GM19468 (cell line): ENCODE measurements around the gene FCMR.

Experiments used
- ATAC-seq: cut with Tn5 transposase; IDR thresholded peaks from one replicate; pipeline ENCODE4 v1.9.1; 2021; ENCODE audit warnings: mild to moderate bottlenecking, moderate library complexity, moderate number of reproducible peaks; ENCODE audit not compliant: unreplicated experiment; ENCODE audit errors: extremely low read depth

The FCMR gene

DNA sequence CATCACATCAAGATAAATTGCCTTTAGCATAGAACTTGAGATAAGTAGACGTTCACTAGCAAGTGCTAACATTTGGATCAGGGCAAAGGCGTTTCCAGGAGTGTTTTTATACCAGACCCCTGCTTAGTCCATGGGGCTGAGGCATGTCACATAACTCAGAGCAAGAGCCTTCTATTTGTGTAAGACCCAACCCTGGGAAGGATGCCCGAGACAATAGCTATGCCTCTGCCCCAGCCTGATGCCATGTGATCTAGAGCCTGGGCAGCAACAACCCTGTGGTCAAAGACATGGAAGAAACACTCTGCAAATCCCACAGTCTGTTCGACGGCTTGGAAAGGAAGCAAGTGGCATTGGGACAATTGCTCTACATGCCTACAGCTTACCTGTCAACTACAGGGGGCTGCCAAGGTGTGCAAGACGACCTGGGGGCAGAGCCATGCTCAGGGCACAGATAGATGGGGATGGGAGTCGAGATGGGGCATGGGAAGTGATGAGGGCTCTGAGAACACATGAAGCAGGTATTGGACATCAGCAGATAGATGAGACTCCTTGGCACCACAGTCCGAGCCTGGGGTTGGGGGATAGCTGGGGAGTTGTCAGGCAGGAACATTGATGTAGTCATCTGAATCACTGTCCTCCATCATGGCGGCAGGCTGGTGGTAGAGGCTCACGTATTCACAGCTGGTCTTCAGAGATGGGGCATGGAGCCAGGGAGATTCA is 17.2 kb downstream of the FCMR start:
- no peak for ATAC-seq

DNA sequence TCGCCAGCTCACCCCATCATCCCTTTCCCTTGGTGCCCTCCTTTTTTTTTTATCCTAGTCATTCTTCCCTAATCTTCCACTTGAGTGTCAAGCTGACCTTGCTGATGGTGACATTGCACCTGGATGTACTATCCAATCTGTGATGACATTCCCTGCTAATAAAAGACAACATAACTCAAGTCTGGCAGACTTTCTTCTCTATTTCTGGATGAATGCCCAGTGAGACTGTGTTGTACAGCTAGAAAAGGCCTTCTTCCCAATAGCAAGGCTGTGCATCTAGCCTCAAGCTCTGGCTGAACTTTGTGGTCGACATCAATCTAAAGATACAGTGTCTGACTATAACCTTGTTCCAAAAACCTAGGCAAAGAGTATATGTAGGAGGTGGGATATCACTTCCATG is 18.1 kb downstream of the FCMR start:
- ATAC-seq: no peak

DNA sequence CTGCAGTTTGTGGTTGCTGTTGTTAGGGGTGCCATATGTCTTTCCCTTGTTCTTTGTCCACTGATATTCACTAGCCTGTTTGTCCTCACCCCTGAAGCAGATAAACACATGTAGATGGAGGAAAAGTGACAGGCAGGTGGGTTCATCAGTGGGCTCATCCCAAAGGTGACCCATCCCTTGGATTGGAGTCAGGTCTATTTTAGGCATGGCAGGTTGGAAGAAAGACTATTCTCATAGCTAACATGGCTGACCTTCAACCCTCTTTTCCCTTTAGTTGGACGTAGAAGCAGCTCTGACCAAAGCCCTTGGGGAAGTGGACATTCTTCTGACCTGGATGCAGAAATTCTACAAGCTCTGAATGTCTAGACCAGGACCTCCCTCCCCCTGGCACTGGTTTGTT is 19.0 kb downstream of the FCMR start:
- no peak for ATAC-seq

DNA sequence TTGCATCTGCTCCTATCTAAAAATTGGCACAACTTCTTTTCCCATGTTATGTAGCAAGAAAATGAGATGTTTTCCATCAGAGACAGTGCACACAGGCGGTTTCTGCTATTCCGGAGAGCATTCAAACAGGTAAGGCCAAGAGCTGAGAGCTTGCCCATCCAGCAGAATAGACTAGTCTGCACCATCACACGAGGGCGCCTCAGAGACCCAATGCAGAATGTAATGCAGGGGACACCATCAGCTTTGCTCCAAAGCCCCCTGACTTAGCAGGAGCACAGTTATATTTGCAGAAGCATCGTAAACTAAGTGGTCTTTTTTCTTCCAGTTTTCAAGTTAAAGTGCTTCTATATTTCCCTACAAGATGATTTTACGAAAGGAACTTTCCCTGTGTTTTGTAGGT is 19.8 kb downstream of the FCMR start:
- no peak for ATAC-seq

DNA sequence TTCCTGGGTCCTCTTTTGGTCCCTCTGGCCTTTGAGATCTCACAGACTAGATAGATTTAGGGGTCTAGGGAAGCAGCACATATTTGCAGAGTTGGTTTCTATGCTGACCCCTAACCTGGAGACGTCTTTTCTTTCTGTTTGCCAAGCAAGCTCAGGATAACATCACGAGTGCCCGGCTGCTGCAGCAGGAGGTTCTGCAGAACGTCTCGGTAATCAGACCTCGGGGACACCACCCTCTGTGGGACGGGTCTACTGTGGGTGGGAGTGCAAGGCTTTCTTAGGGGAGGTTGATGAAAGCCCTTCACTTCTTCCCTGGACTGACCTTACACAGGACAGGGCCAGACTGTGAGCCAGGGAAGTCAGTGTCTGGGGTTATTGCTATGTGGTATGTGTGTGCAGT is 21.6 kb downstream of the FCMR start:
- ATAC-seq: no peak

DNA sequence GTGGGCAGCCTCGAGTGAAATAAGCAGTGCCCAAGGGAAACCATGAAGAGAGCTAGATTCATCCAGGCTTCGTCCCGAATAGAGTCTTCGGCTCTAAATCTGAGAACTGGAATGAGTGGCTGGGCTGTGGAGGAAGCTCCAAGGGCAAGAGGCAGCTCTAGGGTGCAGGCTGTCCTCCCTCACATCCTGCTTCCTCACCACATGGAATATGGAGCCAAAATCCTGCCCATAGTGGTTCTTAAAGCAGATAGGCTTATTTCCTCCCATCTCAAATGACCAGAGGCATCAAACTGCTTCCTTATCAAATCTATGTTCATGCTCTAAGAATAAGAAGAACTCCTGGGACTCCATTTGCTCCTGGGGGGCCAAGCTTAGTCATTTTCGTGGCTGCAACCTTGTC is 22.0 kb downstream of the FCMR start:
- ATAC-seq: no peak

DNA sequence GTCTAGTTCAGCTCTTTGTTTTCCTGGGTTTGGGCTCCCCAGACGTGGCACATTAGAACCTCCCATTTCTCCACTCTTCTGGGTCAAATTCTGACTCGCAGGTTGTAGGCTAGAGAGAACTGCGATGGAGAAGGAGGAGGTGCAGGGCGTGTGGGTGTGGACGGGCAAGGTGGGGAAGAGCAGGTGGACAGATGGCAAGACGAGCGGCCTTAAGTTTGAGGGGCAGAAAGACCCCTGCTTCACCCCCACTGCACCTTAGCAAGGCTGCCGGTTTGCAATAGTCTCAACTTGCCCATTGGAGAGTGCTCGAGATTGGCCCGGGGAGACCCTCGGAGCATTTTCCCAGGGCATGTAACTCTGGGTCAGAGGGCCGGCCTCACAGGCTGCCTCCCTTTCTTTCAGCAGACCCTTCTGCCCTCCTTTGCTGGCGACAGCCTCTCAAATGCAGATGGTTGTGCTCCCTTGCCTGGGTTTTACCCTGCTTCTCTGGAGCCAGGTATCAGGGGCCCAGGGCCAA is 22.8 kb downstream of the FCMR start:
- no peak for ATAC-seq

DNA sequence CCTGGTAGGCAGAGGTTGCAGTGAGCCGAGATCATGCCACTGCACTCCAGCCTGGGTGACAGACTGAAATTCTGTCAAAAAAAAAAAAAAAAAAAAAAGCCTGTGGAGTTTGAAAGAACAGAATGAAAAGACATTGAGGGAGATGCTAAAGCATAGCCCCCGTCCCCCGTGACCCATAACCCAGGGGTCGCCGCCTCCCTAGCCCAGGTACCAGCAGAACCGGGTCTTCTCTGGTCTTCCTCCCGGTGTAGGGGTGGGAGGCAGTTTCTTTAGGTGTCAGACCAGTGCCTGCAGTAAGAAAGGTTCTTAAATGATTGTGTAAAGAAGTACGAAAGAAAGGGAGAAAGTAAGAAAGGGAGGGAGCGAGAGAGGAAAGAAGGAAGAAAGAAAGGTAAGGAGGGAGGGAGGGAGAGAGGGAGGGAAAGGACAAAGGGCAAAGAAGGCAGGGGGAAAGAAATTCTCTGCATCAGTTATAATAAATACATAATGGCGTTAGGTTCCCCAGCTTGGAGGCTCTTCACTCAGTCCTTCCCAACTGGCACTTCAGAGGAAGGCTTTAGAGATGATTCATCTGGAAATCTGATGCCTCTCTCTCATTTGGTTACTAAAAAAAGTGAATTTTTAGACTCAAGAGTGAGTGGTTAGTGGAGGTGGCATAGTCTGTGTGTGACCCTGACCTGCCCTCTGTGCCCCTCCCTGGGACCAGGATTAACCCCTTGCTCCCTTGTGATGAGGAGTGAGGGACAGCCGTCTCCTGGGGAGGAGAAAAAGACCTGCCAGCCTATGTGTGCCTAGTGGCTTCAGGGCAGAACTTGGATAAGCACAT is 23.4 kb downstream of the FCMR start:
- ATAC-seq: no peak

DNA sequence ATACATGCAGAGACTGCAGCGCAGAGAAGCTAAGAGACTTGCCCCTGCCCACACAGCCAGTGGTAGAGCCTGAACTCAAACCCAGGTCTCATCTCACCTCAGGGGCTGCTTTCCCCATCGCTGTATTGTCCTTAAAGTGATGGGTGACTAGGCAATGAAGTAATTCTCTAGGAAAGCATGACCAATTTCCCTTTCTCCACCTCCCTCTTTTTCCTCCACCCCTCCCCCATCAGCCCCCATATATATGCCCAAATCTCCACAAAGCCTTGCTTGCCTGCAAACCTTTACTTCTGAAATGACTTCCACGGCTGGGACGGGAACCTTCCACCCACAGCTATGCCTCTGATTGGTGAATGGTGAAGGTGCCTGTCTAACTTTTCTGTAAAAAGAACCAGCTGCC is 24.6 kb downstream of the FCMR start, which contains the start of gene IL24:
Gene IL24 (plus strand): TSS at position 269 of the 400 bp plus-strand sequence. CDS start 390 bp downstream, outside the sequence.
- no peak for ATAC-seq

DNA sequence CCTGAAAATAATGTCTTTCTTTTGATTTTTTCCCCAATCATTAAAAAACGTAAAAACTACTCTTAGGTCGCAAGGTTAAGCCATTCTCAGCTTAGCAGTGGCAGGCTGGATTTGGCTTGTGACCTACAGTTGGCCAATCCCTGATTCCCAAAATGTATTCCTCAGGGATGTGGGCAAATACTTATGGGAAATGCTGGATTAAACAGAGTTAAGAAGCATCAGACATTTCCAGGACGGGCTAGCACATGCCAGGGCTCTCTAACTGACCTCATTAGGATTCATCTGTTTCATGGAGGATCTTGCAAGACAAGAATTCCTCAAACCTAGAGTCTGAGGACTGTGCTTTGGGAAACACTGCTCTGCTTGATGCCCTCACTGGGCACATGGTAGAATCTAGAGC is 25.5 kb downstream of the FCMR start:
- no peak for ATAC-seq

DNA sequence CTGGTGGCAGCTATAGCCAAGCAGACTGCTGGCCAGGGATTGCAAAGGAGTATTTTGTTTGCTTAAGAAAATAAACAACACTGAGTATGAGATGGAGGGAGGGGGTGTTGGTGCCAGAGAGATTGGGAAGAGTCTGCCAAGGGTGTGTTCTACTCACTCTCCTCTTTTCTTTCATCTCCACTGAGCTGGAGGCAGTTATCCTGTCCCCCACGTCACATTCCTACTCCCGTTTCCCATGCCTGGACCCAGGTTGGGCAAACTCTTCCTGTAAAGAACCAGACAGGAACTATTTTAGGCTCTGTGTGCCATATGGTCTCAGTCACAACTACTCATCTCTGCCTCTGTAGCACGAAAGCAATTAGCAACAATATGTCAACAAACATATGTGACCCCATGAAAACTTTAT is 25.9 kb downstream of the FCMR start:
- ATAC-seq: no peak

DNA sequence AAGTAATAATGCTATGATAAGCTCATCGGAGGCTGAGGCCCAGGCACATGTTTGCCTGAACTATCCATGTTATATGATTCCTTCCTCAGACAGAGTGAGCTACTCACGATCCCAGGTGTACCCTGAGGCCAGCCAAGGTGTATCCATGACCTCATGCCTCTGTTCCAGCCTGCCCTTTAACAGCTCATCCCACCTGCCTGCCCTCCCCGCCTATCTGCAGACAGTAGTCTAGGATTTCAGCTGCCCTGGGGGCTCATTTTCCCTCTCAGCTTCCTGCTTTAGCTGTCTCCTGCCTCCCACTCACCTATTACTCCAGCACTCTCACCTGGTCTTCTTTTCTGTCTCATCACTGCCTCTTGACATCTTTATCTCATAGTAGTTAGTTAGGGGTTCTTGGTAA is 26.4 kb downstream of the FCMR start:
- ATAC-seq: no peak

DNA sequence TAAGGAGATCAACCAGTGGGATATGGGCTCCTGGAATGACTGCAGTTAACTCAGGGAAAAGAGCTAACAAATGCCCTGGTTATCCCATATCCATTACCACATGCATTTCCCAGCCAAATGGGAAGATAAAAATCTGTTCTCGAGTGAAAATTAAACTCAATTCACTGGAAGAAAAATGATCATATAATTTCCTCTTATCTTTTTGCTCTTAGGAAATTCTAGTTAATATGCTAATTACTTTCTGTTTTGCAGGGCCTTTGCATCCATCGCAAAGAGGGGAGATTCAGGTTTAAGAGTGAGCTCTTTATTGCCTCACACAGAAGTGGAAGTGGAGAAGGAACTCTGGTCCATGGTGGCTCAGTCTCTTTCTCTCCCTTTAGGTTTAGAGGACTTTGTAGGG is 28.4 kb downstream of the FCMR start:
- ATAC-seq: no peak

DNA sequence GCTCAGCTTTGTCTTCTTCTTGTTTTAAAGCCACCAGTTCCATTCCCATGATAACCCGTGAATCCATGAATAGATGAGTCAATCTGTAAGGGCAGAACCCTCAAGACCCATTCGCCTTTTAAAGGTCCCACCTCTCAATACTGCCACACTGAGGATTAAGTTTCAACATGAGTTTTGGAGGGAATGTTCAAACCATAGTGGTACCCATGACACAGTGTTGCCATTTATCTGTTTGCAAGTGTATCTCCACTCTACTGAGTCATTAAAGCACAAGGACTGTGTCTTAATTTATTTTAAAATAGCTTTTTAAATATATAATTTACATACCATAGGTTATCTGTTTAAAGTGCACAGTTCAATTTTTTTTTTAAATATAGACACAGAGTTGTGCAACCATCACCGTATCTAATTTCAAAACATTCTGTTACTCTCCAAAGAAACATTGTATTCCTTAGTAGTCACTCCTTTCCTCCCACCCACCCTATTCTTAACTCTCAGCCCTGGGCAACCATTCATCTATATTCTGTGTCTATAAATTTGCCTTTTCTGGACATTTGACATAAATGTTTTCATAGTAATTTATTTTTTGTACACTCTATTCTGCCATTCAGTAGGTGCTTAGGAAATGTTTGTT is 29.3 kb downstream of the FCMR start:
- ATAC-seq: no peak

DNA sequence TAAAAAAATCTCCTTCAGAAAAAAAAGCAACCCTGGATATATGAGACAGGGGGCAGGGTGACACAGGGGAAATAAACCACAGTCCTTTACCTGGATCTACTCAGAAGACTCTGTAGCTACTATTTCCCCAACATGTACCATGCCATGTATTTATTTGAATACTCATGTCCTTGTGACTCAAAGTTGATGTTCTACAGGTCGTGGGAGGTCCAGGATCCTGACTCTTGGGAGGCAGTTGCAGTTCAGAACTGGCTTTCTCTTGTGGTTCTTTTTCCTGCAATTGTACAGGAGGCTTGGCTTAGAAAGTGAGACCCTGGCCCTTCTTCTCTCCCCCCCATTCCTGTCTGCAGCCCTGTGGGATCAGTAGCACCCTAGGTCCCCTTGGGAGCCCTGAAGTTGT is 30.3 kb downstream of the FCMR start:
- ATAC-seq: no peak

DNA sequence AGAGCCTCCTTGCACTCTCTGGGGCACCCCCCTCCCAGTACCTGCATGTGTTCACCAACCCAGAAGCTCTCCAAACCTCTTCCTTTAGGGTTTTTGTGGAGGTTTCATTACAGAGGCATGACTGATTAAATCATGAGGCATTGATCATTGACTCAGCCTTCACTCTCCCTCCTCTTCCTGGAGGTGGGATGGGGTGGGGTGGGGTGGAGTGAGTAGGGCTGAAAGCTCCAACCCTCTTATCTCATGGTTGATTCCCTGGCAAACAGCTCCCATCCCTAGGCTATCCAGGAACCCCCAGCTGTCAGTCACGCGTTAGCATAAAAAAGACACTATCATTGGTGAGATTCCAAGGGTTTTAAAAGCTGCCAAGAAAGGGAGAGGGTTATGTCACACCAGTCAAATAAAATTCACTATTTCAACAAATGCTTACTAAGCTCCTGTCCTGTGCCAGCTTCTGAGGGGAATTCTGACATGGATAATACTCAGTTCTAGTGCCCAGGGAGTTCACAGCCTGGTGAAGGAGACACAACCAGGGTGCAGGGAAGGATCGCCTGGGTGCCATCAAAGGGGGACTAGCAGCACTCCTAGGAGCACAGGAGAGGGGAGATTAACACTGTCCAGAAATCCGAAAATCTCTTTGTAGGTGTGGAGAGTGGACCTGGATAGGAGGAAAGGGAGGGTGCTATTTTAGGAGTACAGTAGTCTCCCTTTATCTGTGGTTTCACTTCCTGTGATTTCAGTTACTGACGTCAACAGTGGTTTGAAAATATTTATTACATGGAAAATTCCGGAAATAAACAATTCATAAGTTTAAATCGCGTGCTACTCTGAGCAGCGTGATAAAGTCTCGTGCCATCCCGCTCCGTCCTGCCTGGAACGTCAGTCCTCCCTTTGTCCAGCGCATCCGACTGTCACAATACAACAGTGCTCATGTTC is 31.3 kb downstream of the FCMR start:
- ATAC-seq: no peak

DNA sequence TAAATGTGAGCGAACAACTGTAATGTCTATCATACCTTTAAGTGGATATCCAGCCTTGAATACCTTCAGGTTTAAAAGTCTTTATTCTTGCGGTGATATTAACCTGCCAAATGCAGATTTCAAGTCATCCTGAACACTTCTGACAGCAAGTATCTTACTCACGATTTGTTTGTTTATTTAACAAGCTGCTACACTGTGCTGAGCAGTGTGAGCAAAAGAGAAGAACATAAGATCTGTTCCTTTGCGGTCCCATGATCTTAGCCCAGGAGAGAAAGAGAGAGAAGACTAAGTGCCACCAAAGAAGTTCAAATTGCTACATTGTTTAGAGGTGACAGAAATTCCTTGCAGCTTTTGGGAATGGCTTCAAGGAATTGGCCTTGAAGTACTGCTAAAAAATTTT is 34.0 kb downstream of the FCMR start:
- no peak for ATAC-seq

DNA sequence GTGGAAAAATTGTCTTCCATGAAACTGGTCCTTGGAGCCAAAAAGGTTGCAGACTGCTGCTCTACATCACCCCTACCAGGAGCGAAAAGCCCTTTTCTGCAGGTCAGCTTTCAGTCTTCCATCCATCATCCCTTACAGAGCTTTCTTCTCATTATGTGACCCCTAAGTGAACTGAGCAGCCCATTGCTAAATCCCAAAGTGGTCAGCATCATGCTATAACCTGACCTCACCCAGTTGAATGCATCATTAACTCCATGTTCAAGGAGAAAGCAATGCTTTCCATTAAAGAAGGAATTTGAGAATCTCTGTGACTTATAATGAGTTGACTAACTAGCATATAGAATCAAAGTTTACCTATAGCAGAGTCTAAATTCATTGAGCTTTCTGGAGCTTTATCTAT is 34.9 kb downstream of the FCMR start:
- ATAC-seq: no peak

DNA sequence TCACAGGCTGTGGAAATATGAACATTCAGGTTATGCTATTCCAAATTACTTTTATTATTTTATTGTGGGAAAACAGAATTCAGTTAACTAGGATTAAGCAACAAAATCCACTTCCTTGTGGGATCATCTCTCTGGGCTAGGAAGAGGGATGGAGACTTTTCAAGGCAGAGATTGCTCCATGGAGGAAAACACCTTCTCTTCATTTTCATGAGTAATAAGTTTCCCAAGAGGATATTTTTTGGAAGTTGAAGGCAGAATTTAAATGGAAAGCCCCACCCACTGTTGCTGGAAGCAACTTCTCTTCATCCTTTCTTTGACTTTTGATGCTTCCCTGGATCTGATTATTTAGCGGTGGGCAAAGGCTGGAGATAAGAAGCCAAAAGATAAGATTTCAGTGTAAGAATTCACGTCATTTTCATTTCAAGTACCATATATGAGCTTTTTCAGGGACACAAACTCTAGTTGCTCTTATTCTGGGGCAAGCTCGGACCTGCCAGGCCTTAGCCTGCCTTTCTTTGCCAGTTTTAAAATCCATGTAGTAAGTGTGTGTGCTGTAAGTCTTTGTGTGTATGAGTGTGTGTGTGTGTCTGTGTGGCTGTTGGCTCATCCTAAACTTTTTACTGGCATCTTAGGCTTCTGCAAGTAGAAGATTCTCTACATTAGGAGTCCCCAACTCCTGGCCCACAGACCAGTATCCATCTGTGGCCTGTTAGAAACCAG is 36.2 kb downstream of the FCMR start:
- no peak for ATAC-seq
